Coronary artery (tissue), 2 donors: ENCODE measurements around the gene FAM237B.

ENCODE experiments used
- DNase-seq: peaks from one replicate; pipeline ENCODE4 v3.0.0-alpha.2; 2017; ENCODE audit warnings: low spot score
- H3K27ac ChIP-seq, 2 donors: fragments of 200-600 bp; sonication (generic); one replicate each; pipeline ENCODE4 v1.5.1; 2016 to 2019
- H3K4me3 ChIP-seq: fragments of 200-600 bp; sonication (generic); 2 replicates; pipeline ENCODE4 v1.5.1; 2016; ENCODE audit warnings: mild to moderate bottlenecking, moderate library complexity
- CTCF ChIP-seq: fragments of 200-600 bp; sonication (generic); IDR thresholded peaks from one replicate; pipeline ENCODE4 v1.5.1; 2019; ENCODE audit warnings: antibody characterized with exemption

The FAM237B gene

GRCh38 chr7:90290244-90291113 is 30.6 kb downstream of the FAM237B start:
- Histone ChIP-seq H3K4me3 (no peak overlapping the region), H3K27ac (no peak overlapping the region)
- DNase-seq, result no peak
- TF ChIP-seq CTCF, result no peak

- no peak overlapping the region for H3K4me3 ChIP-seq
Observed at GRCh38 chr7:90288154-90288553, 33.0 kb downstream of the FAM237B start.

GRCh38 chr7:90276033-90276728 is 44.9 kb downstream of the FAM237B start:
- no peak for DNase-seq
- no peak overlapping the region for H3K4me3 ChIP-seq
- TF ChIP-seq CTCF, result no peak
- H3K27ac ChIP-seq, result no peak overlapping the region

More at GRCh38 chr7:90288154-90288553, 33.0 kb downstream of the FAM237B start:
- no peak for DNase-seq
- TF ChIP-seq CTCF, result no peak
- no peak overlapping the region for H3K27ac ChIP-seq

GRCh38 chr7:90274161-90274560 is 46.9 kb downstream of the FAM237B start:
- no peak for DNase-seq
- no peak for TF ChIP-seq CTCF
- H3K4me3 ChIP-seq, result no peak overlapping the region
- H3K27ac ChIP-seq, result no peak overlapping the region

GRCh38 chr7:90272242-90272641 is 48.9 kb downstream of the FAM237B start:
- H3K27ac ChIP-seq, result no peak overlapping the region

GRCh38 chr7:90271753-90272152 is 49.4 kb downstream of the FAM237B start:
- no peak for DNase-seq
- H3K27ac ChIP-seq, result no peak overlapping the region
- H3K4me3 ChIP-seq, result no peak overlapping the region
- no peak for TF ChIP-seq CTCF

More at GRCh38 chr7:90272242-90272641, 48.9 kb downstream of the FAM237B start:
- no peak for TF ChIP-seq CTCF
- no peak for DNase-seq
- H3K4me3 ChIP-seq, result no peak overlapping the region
